NCI-H2196 treated with DMSO at 0.1 percent for 48 hours (cell line): ENCODE data around the gene EPM2AIP1.
"Not testable (repeated sequence)": the region's sequence is repeated elsewhere in the genome, so short reads cannot be mapped to it uniquely, and the experiment has no call there.

Experiments
- DNase-seq: peaks from one replicate; lab custom pipeline; 2025; ENCODE audit not compliant: unreplicated experiment; lab: John Stamatoyannopoulos, UW

EPM2AIP1 gene

DNA sequence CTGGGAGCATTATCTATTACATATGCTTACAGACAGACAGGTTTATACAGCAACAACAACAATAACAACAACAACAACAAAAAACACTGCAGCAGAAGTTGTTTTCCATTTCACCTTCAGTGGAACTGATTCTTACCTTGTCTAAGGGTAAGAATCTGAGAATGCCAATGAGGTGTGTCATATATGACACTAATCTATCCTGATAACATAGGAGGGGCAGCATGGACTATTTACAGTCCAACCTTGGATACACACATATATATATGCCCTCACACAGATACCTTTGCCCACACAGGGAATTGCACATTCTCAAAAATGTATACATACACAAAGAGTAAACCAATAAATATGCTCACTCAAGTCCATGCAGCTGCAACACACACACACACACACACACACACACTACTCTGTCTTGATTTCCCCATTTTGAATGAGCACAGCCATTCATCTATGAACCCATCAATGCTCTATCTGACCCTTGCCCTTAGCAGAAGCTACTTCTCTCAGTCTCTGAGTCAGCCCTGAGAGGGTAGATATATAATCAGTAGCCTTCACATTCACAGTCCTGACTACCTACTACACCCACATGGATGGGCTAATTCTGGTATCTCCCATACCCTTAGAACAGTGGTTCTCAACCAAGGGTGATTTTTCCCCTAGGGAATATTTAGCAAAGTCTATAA lies 38.3 kb downstream of the EPM2AIP1 start:
- no peak for DNase-seq

DNA sequence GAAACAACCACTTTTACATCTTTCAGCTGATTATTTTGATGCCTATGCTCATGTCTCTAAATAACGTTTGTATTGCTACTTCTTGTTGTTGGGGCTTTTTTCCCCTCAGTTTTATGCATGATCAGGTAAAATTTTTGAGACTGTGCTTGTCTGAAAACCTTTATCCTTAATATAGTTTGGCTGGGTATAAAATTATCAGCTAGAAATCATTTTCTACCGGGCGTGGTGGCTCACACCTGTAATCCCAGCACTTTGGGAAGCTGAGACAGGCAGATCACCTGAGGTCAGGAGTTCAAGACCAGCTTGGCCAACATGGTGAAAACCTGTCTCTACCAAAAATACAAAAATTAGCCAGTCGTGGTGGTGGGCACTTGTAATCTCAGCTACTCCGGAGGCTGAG lies 45.1 kb downstream of the EPM2AIP1 start:
- DNase-seq: not testable (repeated sequence)

DNA sequence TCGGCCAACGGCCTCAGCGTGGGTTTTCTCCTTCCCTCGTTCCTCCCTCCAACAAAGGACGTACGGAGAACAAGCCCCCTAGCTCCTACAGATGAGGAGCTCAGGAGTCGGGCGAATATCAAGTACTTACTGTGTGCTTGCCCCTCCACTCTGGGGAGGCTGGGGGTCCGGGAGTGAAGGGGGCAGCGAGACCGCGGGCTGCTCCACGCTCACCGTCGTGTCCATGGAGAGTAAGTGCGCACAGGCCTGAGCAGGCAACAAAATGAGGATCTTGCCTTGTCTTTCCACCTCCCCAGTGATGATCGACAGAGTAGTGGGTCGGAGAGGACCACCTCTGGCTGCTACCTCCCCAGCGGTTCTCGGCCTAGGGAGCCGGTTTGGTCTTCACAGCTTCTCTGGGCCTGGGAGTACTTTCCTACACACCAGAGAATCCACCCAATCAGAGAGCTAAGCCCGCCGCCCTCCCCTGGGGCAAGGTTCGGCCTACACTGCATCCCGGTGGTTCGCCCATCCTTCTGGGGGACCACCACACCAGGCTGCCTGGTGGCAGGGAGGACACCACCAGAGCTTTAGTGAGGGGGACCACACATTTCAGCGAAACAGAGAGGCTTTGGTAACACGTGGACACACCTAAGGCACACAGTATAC lies 47.5 kb downstream of the EPM2AIP1 start:
- DNase-seq: no peak

DNA sequence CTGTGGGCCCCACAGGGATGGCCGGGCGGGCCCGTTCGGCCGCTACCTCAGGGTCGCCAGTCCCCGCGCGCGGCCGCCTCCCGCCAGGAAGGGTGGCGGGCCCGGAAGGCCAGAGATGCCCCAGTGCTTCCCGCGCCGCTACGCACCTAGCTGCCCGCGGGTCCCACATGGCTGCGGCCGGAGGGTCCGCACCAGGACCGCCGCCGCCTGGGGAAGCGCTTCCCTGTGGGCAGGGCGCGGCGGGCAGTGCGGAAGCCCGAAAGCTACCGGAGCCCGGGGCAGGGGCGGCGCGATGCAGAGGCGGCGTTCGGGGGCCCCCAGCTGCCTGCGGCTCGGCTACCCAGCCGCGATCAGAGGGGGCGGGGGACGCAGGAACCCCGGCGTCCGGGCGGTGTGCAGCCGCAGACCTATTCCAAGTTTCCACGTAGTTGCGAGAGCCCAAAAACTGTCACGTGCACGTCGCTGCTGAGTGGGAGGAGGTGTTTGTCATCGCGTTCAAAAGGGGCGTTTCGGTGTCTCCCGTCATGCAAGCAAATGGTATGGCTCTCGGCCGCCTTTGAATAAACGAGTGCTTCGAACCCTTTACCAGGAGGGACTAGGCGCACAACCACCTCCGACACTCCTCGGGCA lies 48.2 kb downstream of the EPM2AIP1 start, which contains the start of gene TRANK1:
TRANK1 (minus strand) TSS at position 414 of the 630 bp plus-strand sequence; CDS start at position 169, 245 bp downstream.
- DNase-seq: peak; percentile 27

DNA sequence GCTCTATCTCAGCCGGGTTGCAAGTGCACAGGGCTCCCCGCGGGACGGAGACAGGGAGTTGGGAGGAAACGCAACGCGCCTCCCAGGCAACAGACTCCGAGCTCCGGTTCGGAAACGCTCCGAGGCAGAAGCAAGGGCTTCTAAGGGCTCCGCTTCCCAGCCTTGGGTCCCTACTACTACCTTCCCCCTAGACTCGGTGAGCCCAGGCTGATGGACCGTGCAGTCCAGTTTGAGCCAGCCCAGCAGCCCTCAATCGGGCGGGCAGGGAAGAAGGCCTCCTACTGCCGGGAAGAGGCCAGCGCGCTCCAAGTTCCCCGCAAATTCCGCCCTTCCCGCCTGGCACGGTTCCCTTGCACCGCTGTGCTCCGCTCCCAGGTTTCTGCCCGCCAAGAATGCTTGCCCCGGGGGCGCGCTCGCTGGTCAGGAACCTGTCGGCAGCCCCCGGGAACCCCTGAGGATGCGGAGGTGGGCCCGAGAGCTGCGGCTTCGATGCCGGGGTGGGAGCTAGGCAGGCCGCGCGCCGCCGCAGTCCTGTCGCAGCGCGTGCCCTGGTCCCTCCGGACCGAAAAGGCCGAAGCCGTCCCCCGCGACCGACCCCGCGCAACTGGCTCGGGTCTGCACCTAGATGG lies 48.8 kb downstream of the EPM2AIP1 start:
- DNase-seq: peak; percentile 3

DNA sequence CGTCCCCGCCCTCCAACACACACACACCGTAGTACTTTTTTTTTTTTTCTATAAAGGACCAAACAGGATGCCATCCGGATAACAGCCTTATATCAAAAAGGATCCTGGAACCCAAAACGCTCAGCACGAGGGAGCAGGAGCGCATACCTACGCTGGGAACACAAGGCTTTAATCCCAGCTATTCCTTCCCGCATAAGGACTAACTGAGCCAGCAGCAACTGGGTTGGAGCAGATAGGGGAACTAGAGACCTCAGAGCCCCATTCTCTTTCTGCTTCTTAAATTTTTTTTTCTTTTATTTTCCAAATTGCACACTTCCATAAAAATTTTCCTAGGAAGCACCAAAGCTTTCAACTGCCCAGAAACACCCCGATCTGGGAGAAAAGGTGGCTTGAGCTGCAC lies 49.3 kb downstream of the EPM2AIP1 start:
- no peak for DNase-seq

DNA sequence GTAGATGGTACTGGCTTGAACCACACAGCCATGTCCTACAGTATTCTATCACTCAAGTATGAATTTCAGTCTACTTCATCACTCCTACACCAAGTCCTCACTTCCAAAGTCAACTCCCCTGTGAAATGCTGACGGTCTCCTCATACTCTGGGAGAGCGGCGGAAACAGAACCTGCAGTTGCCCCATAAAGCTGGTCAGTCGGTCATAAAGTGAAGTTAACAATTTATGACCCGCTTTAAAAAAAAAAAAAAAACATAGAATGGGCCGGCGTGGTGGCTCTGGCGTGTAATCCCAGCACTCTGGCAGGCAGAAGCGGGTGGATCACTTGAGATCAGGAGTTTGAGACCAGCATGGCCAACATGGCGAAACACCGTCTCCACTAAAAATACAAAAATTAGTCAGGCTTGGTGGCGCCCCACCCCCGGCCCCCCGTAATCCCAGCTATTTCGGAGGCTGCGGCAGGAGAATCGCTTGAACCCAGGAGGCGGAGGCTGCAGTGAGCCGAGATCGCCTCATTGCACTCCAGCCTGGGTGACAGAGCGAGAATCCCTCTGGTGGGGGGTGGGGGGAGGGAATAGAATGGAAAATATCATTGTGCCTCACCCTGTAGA lies 50.2 kb downstream of the EPM2AIP1 start:
- no peak for DNase-seq

DNA sequence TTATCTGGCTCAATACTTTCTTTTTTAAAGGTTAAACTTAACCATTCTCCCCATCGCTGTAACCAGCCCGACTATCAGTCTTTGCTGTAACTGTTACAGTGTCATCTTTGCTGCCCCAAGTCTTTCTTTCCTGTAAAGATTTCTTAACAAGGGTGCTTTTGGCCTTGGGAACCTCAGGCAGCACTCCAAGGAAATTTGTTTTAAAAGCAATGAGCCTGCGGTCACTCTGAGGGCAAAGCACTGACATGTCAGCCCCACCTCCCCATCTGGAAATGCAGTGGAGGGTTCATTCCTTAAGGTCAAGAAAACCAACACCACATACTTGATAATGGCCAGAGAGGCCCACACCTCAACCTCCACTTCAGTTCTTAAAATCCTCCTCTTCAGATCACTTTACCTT lies 51.3 kb downstream of the EPM2AIP1 start:
- DNase-seq: no peak

DNA sequence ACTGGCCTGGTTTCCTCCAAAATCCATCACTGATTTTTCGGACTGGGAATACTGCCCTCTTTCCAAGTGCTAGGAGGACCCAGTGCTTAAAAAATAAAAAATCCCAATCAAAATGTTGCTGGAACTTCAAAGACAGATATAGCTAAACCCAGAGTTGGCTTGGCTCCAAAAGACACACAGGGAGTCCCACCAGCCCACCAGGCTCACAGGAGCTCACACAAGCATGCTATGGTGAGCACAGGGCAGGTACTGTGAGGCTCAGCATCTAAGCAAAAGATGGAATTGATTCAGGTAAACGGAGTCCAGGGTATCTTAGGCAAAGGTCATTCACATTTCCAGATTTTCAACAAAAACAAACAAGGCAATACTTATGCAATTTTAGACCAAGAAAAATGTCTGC lies 51.8 kb downstream of the EPM2AIP1 start:
- no peak for DNase-seq

DNA sequence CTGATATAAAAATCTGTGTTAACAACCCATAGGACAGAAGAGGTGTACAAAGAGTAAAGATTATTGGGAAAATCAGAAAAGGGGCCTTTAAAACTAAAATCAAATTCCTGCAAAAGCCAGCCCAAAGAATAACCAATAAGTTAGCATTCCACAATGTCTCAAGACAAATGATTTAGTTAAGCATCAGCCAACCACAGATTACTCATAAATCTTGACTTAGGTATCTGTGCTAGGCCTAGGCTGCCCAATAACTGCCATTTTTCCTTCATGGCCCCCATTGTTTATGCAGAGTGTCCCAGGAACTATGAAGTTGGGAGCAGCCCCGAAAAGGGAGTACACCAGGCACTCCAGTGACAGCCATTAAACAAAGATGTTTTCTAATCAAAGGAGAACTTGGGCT lies 55.4 kb downstream of the EPM2AIP1 start:
- no peak for DNase-seq
